ENCODE results near the gene ACTG2. TPM values are rescaled to one million over a fixed set of nuclear protein-coding genes. Genes with fewer than 3 reads are reported as not detected.

ACTG2 gene
- total RNA-seq, 1 experiment from 2014 or later: not detected

DNA sequence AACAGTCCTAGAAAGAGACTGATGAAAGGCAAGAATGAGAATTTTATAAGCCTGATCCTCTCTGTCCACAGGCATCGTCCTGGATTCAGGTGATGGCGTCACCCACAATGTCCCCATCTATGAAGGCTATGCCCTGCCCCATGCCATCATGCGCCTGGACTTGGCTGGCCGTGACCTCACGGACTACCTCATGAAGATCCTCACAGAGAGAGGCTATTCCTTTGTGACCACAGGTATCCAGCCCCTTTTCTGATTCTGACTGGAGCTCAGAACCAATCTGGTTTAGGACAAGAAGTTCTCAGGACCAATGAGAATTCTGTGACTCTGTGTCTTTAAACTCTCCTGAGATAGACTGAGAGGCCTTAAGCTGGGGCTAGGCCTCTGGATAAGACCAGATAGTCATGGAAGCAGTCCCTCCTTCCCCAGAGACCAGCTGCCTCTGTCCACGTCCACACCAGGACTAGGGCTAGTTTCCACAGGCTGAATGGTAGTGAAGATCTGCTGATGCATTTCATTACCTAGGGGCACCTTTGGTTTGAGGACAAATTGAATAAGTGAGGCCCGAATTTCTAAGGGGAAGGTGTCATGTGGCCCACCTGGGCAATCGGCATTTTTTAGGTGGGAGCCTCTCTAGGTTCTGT is 20.7 kb downstream of the ACTG2 start:
- CTCF ChIA-PET: no interaction called here

DNA sequence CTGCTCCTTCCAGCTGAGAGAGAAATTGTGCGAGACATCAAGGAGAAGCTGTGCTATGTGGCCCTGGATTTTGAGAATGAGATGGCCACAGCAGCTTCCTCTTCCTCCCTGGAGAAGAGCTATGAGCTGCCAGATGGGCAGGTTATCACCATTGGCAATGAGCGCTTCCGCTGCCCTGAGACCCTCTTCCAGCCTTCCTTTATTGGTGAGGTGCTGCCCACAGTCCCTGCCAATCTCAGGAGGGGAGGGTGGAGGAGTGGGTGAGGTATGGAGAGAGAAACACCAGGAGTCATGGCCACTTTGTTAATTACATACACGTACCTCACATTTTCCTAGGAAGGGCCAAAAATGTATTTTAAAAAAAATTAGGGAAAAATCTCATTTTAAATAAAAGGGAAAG is 21.9 kb downstream of the ACTG2 start:
- H4K20me1 ChIP-seq (ENCODE audit: insufficient read depth): no peaks in the 10 kb centered on the region
- POLR2A ChIA-PET (ENCODE audit: unreplicated experiment): no interaction called here
- H3K4me3 ChIP-seq: no peak overlapping the region
- no peaks in the 10 kb centered on the region for H3K4me1 ChIP-seq (replicated peaks; ENCODE audit: insufficient read depth)
- no peaks in the 10 kb centered on the region for H3K36me3 ChIP-seq (ENCODE audit: low read depth)
- H3K79me2 ChIP-seq (ENCODE audit: low read depth): no peaks in the 10 kb centered on the region
- no peak overlapping the region for H3K4me2 ChIP-seq
- H3K9me3 ChIP-seq (ENCODE audit: insufficient read depth, low read depth): no peaks in the 10 kb centered on the region
- TF ChIP-seq, protein P1, sequence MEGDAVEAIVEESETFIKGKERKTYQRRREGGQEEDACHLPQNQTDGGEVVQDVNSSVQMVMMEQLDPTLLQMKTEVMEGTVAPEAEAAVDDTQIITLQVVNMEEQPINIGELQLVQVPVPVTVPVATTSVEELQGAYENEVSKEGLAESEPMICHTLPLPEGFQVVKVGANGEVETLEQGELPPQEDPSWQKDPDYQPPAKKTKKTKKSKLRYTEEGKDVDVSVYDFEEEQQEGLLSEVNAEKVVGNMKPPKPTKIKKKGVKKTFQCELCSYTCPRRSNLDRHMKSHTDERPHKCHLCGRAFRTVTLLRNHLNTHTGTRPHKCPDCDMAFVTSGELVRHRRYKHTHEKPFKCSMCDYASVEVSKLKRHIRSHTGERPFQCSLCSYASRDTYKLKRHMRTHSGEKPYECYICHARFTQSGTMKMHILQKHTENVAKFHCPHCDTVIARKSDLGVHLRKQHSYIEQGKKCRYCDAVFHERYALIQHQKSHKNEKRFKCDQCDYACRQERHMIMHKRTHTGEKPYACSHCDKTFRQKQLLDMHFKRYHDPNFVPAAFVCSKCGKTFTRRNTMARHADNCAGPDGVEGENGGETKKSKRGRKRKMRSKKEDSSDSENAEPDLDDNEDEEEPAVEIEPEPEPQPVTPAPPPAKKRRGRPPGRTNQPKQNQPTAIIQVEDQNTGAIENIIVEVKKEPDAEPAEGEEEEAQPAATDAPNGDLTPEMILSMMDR (conservative IDR thresholded peaks at IDR 0.05): no peak
- TF ChIP-seq EZH2 (IDR thresholded peaks at IDR 0.05; ENCODE audit: low read depth): no peak
- H3K27ac ChIP-seq: no peak overlapping the region
- DNase-seq: no peak
- no peak overlapping the region for H2AFZ ChIP-seq
- H3F3A ChIP-seq (ENCODE audit: insufficient read depth, low read depth): no peaks in the 10 kb centered on the region
- no TSS peak for BruUV-seq (replicated peaks)
- no peaks in the 10 kb centered on the region for H3K27me3 ChIP-seq (ENCODE audit: insufficient read depth, low read depth)
- CTCF ChIA-PET: interaction anchor here (0.6 kb wide), 1 partner anchor 41 kb away, joined by 6 read pairs; no protein-coding TSS in a partner anchor
- intact Hi-C loops (cut with micrococcal nuclease; ENCODE audit: unreplicated experiment): no loop called here
- H3K9me2 ChIP-seq (ENCODE audit: insufficient read depth): no peaks in the 10 kb centered on the region

More for the DNA sequence above, 20.7 kb downstream of the ACTG2 start:
- no peak overlapping the region for H3K27ac ChIP-seq
- H3K27me3 ChIP-seq (ENCODE audit: insufficient read depth, low read depth): no peaks in the 10 kb centered on the region
- H3F3A ChIP-seq (ENCODE audit: insufficient read depth, low read depth): no peaks in the 10 kb centered on the region
- intact Hi-C loops (cut with micrococcal nuclease; ENCODE audit: unreplicated experiment): no loop called here
- no peak overlapping the region for H3K4me2 ChIP-seq
- no peaks in the 10 kb centered on the region for H3K9me2 ChIP-seq (ENCODE audit: insufficient read depth)
- no peak overlapping the region for H2AFZ ChIP-seq
- TF ChIP-seq, protein P1 (conservative IDR thresholded peaks at IDR 0.05): no peak
- no peak for TF ChIP-seq EZH2 (IDR thresholded peaks at IDR 0.05; ENCODE audit: low read depth)
- H3K9me3 ChIP-seq (ENCODE audit: insufficient read depth, low read depth): no peaks in the 10 kb centered on the region
- BruUV-seq (replicated peaks): no TSS peak
- H3K4me1 ChIP-seq (replicated peaks; ENCODE audit: insufficient read depth): no peaks in the 10 kb centered on the region
- no peaks in the 10 kb centered on the region for H4K20me1 ChIP-seq (ENCODE audit: insufficient read depth)
- POLR2A ChIA-PET (ENCODE audit: unreplicated experiment): no interaction called here
- no peaks in the 10 kb centered on the region for H3K36me3 ChIP-seq (ENCODE audit: low read depth)
- no peak overlapping the region for H3K4me3 ChIP-seq
- no peaks in the 10 kb centered on the region for H3K79me2 ChIP-seq (ENCODE audit: low read depth)
- DNase-seq: no peak

DNA sequence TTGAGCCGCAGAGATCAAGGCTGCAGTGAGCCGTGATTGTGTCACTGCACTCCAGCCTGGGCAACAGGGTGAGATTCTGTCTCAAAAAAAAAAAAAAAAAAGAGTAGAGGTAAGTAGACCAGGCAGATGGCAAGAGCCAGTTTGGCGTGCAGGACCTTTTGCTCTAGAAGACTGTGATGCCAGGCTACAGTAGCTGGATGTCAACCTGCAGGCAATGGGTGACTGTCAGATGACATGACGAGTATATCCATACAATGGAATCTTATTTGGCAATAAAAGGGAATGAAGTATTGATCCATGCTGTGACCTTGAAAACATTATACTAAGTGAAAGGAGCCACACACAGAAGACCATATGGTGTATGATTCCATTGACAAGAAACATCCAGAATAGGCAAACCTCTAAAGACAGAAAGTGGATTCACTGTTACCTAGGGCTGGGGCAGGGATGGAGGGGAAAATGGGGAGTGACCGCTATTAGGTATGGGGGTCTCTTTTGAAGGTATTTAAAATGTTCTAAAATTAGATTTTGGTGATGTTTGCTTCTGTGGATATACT is 22.7 kb downstream of the ACTG2 start:
- Histone ChIP-seq H3K4me1 (replicated peaks; ENCODE audit: insufficient read depth) (no peaks in the 10 kb centered on the region), H2AFZ (no peak overlapping the region), H4K20me1 (ENCODE audit: insufficient read depth) (no peaks in the 10 kb centered on the region), H3K27me3 (ENCODE audit: insufficient read depth, low read depth) (no peaks in the 10 kb centered on the region), H3K4me3 (no peak overlapping the region), H3K9me2 (ENCODE audit: insufficient read depth) (no peaks in the 10 kb centered on the region), H3K79me2 (ENCODE audit: low read depth) (no peaks in the 10 kb centered on the region), H3K36me3 (ENCODE audit: low read depth) (no peaks in the 10 kb centered on the region), H3K27ac (no peak overlapping the region), H3F3A (ENCODE audit: insufficient read depth, low read depth) (no peaks in the 10 kb centered on the region), H3K4me2 (no peak overlapping the region), H3K9me3 (ENCODE audit: insufficient read depth, low read depth) (no peaks in the 10 kb centered on the region)
- no peak for TF ChIP-seq EZH2 (IDR thresholded peaks at IDR 0.05; ENCODE audit: low read depth)
- TF ChIP-seq, protein P1 (conservative IDR thresholded peaks at IDR 0.05): no peak
- DNase-seq: no peak
- BruUV-seq (replicated peaks): no TSS peak
- ChIA-PET CTCF (no interaction called here), POLR2A (ENCODE audit: unreplicated experiment) (no interaction called here)
- intact Hi-C loops (cut with micrococcal nuclease; ENCODE audit: unreplicated experiment): no loop called here
